ENCODE results near the gene TSPAN17. TPM values are rescaled to one million over a fixed set of nuclear protein-coding genes. Genes with fewer than 3 reads are reported as not detected.
A peak's percentile ranks its signal among the peaks of the same experiment; 100 is the strongest.

Gene TSPAN17
- total RNA-seq, 5 donors from 2014 or later (not counting 1 experiment from before 2014, with no cell fraction given) = 20.2 to 39.3 (median 30.0) TPM

DNA sequence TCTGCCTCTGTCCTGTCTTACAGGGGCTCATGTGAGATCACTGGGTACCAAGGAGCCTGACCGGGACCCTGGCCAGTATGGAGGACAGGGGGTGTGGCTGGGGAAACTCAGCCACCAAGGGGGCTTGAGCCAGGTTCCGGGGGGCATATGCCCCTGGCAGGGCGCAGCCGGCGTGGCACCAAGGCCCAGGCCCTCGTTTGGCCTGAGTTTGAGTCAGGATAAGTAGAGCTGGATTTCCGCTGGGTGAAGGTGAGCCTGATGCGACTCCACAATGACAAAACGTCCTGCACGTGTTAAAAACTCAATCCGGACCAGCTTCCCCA lies 616 bp upstream of the TSPAN17 start:
- peak overlapping the region; percentile 47 to 63 for H3K4me3 ChIP-seq (ENCODE audit: control insufficient read depth in 1 of 2, extremely low read depth in 1 of 2, low read length in 1 of 2)
- no peak for DNase-seq
- no peaks in the 10 kb centered on the region for H3K9me3 Mint-ChIP-seq

DNA sequence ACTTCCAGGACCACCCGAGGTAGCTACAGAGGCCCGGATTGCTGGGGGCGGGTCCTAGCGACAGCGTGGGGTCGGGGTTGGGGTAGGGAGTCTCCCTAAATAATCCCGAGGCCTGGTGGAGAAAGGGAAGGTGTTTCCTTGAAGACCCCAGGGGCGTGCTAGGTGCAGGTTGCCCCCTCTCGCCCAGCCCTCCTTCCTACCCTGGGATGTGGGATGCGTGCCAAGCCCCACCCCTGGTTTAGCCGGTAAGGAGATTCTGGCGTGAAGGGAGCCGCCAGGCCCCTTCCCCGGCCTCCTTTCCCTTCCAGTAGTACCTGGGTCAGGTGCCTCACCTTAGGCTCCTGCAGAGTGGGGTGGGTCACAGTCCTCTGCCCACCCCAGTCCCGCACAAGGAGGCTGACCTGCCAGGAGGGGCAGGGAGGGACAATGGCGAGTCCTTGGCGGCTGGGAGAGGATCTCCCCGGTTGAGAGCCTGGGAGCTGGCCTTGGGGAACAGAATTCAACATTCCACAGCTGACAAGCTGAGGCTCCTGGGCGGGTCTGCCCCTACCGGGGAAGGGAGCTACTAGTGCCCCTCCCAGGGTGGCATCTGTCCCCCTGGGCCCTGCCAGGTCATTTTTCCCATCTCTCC lies 674 bp downstream of the TSPAN17 start:
- ATAC-seq (replicated peaks in 1 of 4) (no peak), DNase-seq (peak in 2 of 35 experiments; percentile 18 to 42)
- Histone ChIP-seq H3K4me3 (ENCODE audit: control insufficient read depth in 1 of 2, extremely low read depth in 1 of 2, low read length in 1 of 2) (peak overlapping the region; percentile 45 to 47), H3K36me3 (ENCODE audit: control insufficient read depth in 2 of 2, extremely low read depth in 1 of 2, insufficient read depth in 1 of 2, low read length in 1 of 2) (peaks cover 0 to 3% of the 10 kb centered on the region in 2 donors), H3K27ac (ENCODE audit: low read length) (peak overlapping the region; percentile 53), H3K4me1 (ENCODE audit: control insufficient read depth in 1 of 2, extremely low read depth in 1 of 2, insufficient read depth in 2 of 2, low read length in 2 of 2) (peaks cover 11 to 67% of the 10 kb centered on the region in 2 experiments), H3K9me3 (no peaks in the 10 kb centered on the region), H3K27me3 (replicated peaks in 1 of 2; ENCODE audit: control insufficient read depth in 2 of 2, extremely low read depth in 1 of 2, insufficient read depth in 2 of 2, low read length in 1 of 2) (no peaks in the 10 kb centered on the region)
- H3K27me3 Mint-ChIP-seq = no peaks in the 10 kb centered on the region
- CTCF ChIA-PET = interaction anchor here (0.5 to 1.7 kb wide), 5 partner anchors 10 to 1487 kb away, joined by 3 to 15 read pairs (median 5); no protein-coding TSS in a partner anchor
- H3K4me3 Mint-ChIP-seq = peak overlapping the region; percentile 79 to 84 (median 83)
- 50% methylated on average over 11 of the region's 20 CpGs for WGBS (ENCODE audit: insufficient coverage)
- H3K36me3 Mint-ChIP-seq = no peaks in the 10 kb centered on the region
- POLR2A ChIA-PET = no interaction called here
- H3K27ac Mint-ChIP-seq = peak overlapping the region; percentile 91 to 93
- peaks cover 59 to 64% (median 62%) of the 10 kb centered on the region in 3 donors for H3K4me1 Mint-ChIP-seq
- no peaks in the 10 kb centered on the region for H3K9me3 Mint-ChIP-seq

More for the DNA sequence above, 616 bp upstream of the TSPAN17 start:
- POLR2A ChIA-PET = no interaction called here
- ATAC-seq (replicated peaks in 1 of 4) = no peak
- Mint-ChIP-seq H3K27ac (peak overlapping the region; percentile 90 to 95), H3K4me1 (peaks cover 46 to 51% (median 49%) of the 10 kb centered on the region in 3 donors), H3K27me3 (no peaks in the 10 kb centered on the region), H3K36me3 (no peaks in the 10 kb centered on the region), H3K4me3 (peak overlapping the region; percentile 79 to 90 (median 83))
- peak overlapping the region; percentile 45 for H3K27ac ChIP-seq (ENCODE audit: low read length)
- H3K27me3 ChIP-seq (replicated peaks in 1 of 2; ENCODE audit: control insufficient read depth in 2 of 2, extremely low read depth in 1 of 2, insufficient read depth in 2 of 2, low read length in 1 of 2) = no peaks in the 10 kb centered on the region
- H3K9me3 ChIP-seq = no peaks in the 10 kb centered on the region
- CTCF ChIA-PET = interaction anchor here (0.6 to 1.3 kb wide), 5 partner anchors 10 to 199 kb away, joined by 3 to 15 read pairs (median 3); no protein-coding TSS in a partner anchor
- no peaks in the 10 kb centered on the region for H3K36me3 ChIP-seq (ENCODE audit: control insufficient read depth in 2 of 2, extremely low read depth in 1 of 2, insufficient read depth in 1 of 2, low read length in 1 of 2)
- 23% methylated on average over 11 of the region's 11 CpGs for WGBS (ENCODE audit: insufficient coverage)
- peaks cover 7 to 54% of the 10 kb centered on the region in 2 experiments for H3K4me1 ChIP-seq (ENCODE audit: control insufficient read depth in 1 of 2, extremely low read depth in 1 of 2, insufficient read depth in 2 of 2, low read length in 2 of 2)

DNA sequence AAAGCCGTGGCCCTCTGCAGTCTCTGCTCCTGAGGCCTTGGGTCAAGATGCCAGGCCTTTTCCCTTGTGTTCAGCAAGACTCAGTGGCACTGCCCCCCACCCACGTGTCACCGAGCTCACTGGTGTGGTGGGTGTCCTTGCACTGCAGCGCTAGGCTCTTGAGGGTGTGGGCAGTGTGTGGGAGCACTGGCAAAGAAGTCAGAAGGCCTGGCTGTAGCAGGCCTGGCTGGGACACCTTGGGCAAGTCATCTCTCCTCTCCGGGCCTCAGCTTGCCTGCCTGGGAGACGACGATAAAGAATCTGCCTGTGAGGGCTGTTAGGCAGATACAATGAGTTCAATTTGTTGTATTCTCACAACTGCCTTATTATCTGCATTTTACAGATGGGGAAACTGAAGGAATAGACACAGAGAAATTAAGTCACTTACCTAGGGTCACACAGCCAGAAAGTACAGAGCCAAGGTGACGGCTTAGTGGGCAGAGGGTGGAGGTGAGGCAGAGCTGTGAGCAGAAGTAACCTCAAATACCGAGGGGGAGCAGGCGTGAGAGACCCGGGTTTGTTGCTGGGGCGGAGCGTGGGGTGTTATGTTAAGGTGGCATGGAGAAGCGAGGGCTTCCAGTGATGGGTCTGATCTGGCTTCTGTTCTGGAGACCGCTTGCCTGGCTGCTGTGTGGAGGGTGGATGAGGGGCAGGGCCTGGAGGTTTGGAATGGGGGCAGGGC lies 1.4 kb downstream of the TSPAN17 start:
- H3K27me3 Mint-ChIP-seq = no peaks in the 10 kb centered on the region
- DNase-seq (peak in 26 of 35 experiments; percentile 17 to 64 (median 40)), ATAC-seq (replicated peaks in 1 of 4) (peak in 2 of 4 experiments; percentile 9 to 21)
- ChIA-PET CTCF (interaction anchor here (0.6 to 1.7 kb wide), 6 partner anchors 9 to 1487 kb away, joined by 3 to 9 read pairs (median 4); partner anchors contain the start of gene RNF44 (in 1 of the 2)), POLR2A (no interaction called here)
- Histone ChIP-seq H3K4me3 (ENCODE audit: control insufficient read depth in 1 of 2, extremely low read depth in 1 of 2, low read length in 1 of 2) (peak overlapping the region in 1 of 2 donors; percentile 47), H3K27ac (ENCODE audit: low read length) (peak overlapping the region; percentile 53), H3K4me1 (ENCODE audit: control insufficient read depth in 1 of 2, extremely low read depth in 1 of 2, insufficient read depth in 2 of 2, low read length in 2 of 2) (peaks cover 11 to 74% of the 10 kb centered on the region in 2 experiments), H3K27me3 (replicated peaks in 1 of 2; ENCODE audit: control insufficient read depth in 2 of 2, extremely low read depth in 1 of 2, insufficient read depth in 2 of 2, low read length in 1 of 2) (no peaks in the 10 kb centered on the region), H3K9me3 (no peaks in the 10 kb centered on the region), H3K36me3 (ENCODE audit: control insufficient read depth in 2 of 2, extremely low read depth in 1 of 2, insufficient read depth in 1 of 2, low read length in 1 of 2) (peaks cover 0 to 3% of the 10 kb centered on the region in 2 donors)
- H3K4me1 Mint-ChIP-seq = peaks cover 66 to 71% (median 69%) of the 10 kb centered on the region in 3 donors
- peak overlapping the region; percentile 91 to 93 for H3K27ac Mint-ChIP-seq
- no peaks in the 10 kb centered on the region for H3K9me3 Mint-ChIP-seq
- peaks cover 5% of the 10 kb centered on the region for H3K36me3 Mint-ChIP-seq
- H3K4me3 Mint-ChIP-seq = peak overlapping the region; percentile 79 to 84 (median 83)
- WGBS (ENCODE audit: insufficient coverage) = 24% methylated on average over 9 of the region's 15 CpGs

DNA sequence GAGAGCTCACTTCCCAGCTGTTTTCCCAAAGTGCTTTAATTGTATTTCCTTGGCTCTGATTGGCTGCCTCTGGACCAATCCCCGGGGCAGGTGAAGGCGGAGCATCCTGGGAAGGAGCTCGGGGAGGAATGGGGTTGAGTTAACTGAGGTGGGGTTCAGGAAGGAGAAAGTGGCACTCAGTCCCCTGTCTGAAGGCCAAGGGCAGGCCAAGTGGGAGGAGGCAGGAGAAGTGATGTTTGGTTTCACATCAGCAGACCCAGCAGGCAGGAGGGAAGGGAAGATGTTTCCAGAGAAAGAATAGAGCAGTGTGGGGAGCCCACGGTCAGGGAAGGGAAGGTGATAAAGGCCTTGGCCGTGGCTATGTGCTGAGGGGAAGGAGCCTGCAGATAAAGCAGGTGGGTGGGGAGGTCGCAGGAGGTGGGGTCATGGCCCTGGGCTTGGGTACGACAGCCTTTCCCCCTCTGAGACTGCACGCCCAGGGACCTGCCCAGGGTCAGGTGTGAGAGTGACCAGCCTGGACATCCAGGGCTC lies 3.1 kb downstream of the TSPAN17 start:
- Mint-ChIP-seq H3K36me3 (peaks cover 11% of the 10 kb centered on the region), H3K4me1 (peaks cover 70 to 76% (median 71%) of the 10 kb centered on the region in 3 donors), H3K27me3 (no peaks in the 10 kb centered on the region), H3K4me3 (peak overlapping the region in 1 of 3 donors; percentile 79), H3K27ac (peak overlapping the region; percentile 68 to 91), H3K9me3 (no peaks in the 10 kb centered on the region)
- ATAC-seq (replicated peaks in 1 of 4) (no peak), DNase-seq (no peak)
- Histone ChIP-seq H3K4me3 (ENCODE audit: control insufficient read depth in 1 of 2, extremely low read depth in 1 of 2, low read length in 1 of 2) (no peak overlapping the region), H3K27ac (ENCODE audit: low read length) (no peak overlapping the region), H3K27me3 (replicated peaks in 1 of 2; ENCODE audit: control insufficient read depth in 2 of 2, extremely low read depth in 1 of 2, insufficient read depth in 2 of 2, low read length in 1 of 2) (no peaks in the 10 kb centered on the region), H3K9me3 (no peaks in the 10 kb centered on the region), H3K36me3 (ENCODE audit: control insufficient read depth in 2 of 2, extremely low read depth in 1 of 2, insufficient read depth in 1 of 2, low read length in 1 of 2) (peaks cover 0 to 12% of the 10 kb centered on the region in 2 donors), H3K4me1 (ENCODE audit: control insufficient read depth in 1 of 2, extremely low read depth in 1 of 2, insufficient read depth in 2 of 2, low read length in 2 of 2) (peaks cover 11 to 86% of the 10 kb centered on the region in 2 experiments)
- CTCF ChIA-PET = interaction anchor here in 1 of 2 donors (1.1 kb wide), 1 partner anchor 10 kb away, joined by 3 read pairs; no protein-coding TSS in a partner anchor
- WGBS (ENCODE audit: insufficient coverage) = 84% methylated on average over 8 of the region's 8 CpGs
- POLR2A ChIA-PET = interaction anchor here in 1 of 2 donors (0.6 kb wide), 1 partner anchor 242 kb away, joined by 5 read pairs; no protein-coding TSS in a partner anchor

DNA sequence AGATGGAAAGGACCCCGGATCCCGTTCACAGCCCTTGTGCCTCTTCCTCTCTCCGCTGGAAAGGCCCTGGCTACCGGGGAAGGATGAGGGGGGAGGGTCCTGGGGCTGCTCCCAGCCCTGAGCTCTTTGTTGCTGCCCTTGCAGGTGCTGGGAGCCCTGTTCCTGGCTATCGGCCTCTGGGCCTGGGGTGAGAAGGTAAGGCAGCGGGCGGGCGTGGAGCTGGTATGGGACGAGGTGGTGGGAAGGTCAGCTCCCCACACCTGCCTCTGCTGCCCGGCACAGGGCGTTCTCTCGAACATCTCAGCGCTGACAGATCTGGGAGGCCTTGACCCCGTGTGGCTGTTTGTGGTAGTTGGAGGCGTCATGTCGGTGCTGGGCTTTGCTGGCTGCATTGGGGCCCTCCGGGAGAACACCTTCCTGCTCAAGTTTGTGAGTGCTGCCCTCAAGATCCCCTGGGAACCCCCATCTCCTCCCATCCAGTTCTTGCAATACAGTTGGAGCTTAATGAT lies 4.2 kb downstream of the TSPAN17 start:
- Histone ChIP-seq H3K36me3 (ENCODE audit: control insufficient read depth in 2 of 2, extremely low read depth in 1 of 2, insufficient read depth in 1 of 2, low read length in 1 of 2) (peaks cover 0 to 14% of the 10 kb centered on the region in 2 donors), H3K9me3 (no peaks in the 10 kb centered on the region), H3K4me1 (ENCODE audit: control insufficient read depth in 1 of 2, extremely low read depth in 1 of 2, insufficient read depth in 2 of 2, low read length in 2 of 2) (peaks cover 11 to 78% of the 10 kb centered on the region in 2 experiments), H3K27ac (ENCODE audit: low read length) (no peak overlapping the region), H3K27me3 (replicated peaks in 1 of 2; ENCODE audit: control insufficient read depth in 2 of 2, extremely low read depth in 1 of 2, insufficient read depth in 2 of 2, low read length in 1 of 2) (no peaks in the 10 kb centered on the region), H3K4me3 (ENCODE audit: control insufficient read depth in 1 of 2, extremely low read depth in 1 of 2, low read length in 1 of 2) (no peak overlapping the region)
- Mint-ChIP-seq H3K27ac (peak overlapping the region; percentile 19 to 49), H3K4me3 (no peak overlapping the region), H3K36me3 (peaks cover 15% of the 10 kb centered on the region), H3K4me1 (peaks cover 62 to 72% (median 63%) of the 10 kb centered on the region in 3 donors), H3K9me3 (no peaks in the 10 kb centered on the region), H3K27me3 (no peaks in the 10 kb centered on the region)
- ChIA-PET POLR2A (interaction anchor here in 1 of 2 donors (0.6 kb wide), 1 partner anchor 191 kb away, joined by 3 read pairs; no protein-coding TSS in a partner anchor), CTCF (interaction anchor here (0.5 to 1.4 kb wide), 2 partner anchors 9 to 292 kb away, joined by 3 to 11 read pairs; no protein-coding TSS in a partner anchor)
- no peak for ATAC-seq (replicated peaks in 1 of 4)
- DNase-seq = no peak
- WGBS (ENCODE audit: insufficient coverage) = 92% methylated on average over 8 of the region's 17 CpGs

DNA sequence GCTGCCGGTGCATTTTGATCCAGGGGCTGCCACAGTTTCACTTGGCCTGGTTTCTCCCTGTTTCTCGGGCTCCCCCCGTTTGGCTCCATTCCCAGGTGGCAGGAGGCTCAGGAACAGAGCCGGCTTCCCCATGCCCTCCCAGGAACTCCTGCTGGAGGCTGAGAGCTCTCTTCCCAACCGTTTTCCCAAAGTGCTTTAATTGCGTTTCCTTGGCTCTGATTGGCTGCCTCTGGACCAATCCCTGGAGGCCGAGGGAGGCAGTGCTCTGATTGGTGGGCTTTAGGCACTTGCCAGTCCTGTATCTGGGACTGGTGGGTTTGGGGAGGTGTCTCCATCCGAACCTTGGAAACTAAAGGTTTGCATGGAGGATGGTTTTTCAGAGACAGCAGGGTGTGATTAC lies 4.9 kb downstream of the TSPAN17 start:
- POLR2A ChIA-PET = no interaction called here
- DNase-seq (no peak), ATAC-seq (replicated peaks in 1 of 4) (no peak)
- Mint-ChIP-seq H3K4me1 (peaks cover 56 to 66% (median 59%) of the 10 kb centered on the region in 3 donors), H3K36me3 (peaks cover 15% of the 10 kb centered on the region), H3K9me3 (no peaks in the 10 kb centered on the region), H3K27me3 (no peaks in the 10 kb centered on the region), H3K4me3 (no peak overlapping the region), H3K27ac (peak overlapping the region in 1 of 2 donors; percentile 49)
- no peaks in the 10 kb centered on the region for H3K9me3 ChIP-seq
- H3K4me3 ChIP-seq (ENCODE audit: control insufficient read depth in 1 of 2, extremely low read depth in 1 of 2, low read length in 1 of 2) = no peak overlapping the region
- H3K27ac ChIP-seq (ENCODE audit: low read length) = no peak overlapping the region
- CTCF ChIA-PET = interaction anchor here (0.5 to 1.4 kb wide), 2 partner anchors 9 to 293 kb away, joined by 3 to 11 read pairs; no protein-coding TSS in a partner anchor
- WGBS (ENCODE audit: insufficient coverage) = 100% methylated on average over 5 of the region's 8 CpGs
- peaks cover 0 to 14% of the 10 kb centered on the region in 2 donors for H3K36me3 ChIP-seq (ENCODE audit: control insufficient read depth in 2 of 2, extremely low read depth in 1 of 2, insufficient read depth in 1 of 2, low read length in 1 of 2)
- H3K27me3 ChIP-seq (replicated peaks in 1 of 2; ENCODE audit: control insufficient read depth in 2 of 2, extremely low read depth in 1 of 2, insufficient read depth in 2 of 2, low read length in 1 of 2) = no peaks in the 10 kb centered on the region
- H3K4me1 ChIP-seq (ENCODE audit: control insufficient read depth in 1 of 2, extremely low read depth in 1 of 2, insufficient read depth in 2 of 2, low read length in 2 of 2) = peaks cover 9 to 74% of the 10 kb centered on the region in 2 experiments
